ENCODE results near the gene TMEM63B. TPM values are rescaled to one million over a fixed set of nuclear protein-coding genes. Genes with fewer than 3 reads are reported as not detected.

Gene TMEM63B
- total and polyA plus RNA-seq, 2 of the 8 experiments (the other 6 are each of a cell fraction or from before 2014, with no cell fraction given) = 61.1 to 96.8 TPM

- Histone ChIP-seq H4K91ac (replicated peaks; ENCODE audit: insufficient read length, low read length) (no peak overlapping the region), H2BK120ac (replicated peaks; ENCODE audit: low read depth, low read length) (no peak overlapping the region), H3K4me1 (replicated peaks in 1 of 4; ENCODE audit: control insufficient read depth in 3 of 4, insufficient read depth in 4 of 4, low read length in 3 of 4) (no peaks in the 10 kb centered on the region), H3K56ac (replicated peaks; ENCODE audit: insufficient read length, low read depth, low read length) (no peak overlapping the region), H3K4me3 (ENCODE audit: extremely low read depth in 1 of 4, insufficient read depth in 2 of 4, low read depth in 3 of 4, low read length in 4 of 4) (no peak overlapping the region), H3K14ac (ENCODE audit: insufficient read length) (no peak overlapping the region), H4K5ac (ENCODE audit: insufficient read length, low read depth, low read length) (no peak overlapping the region), H3K36me3 (ENCODE audit: control insufficient read depth in 2 of 4, insufficient read depth in 4 of 4, low read length in 3 of 4) (peaks cover 0 to 10% (median 0%) of the 10 kb centered on the region in 4 experiments; a peak in 3 of 8 replicates), H4K20me1 (replicated peaks in 1 of 2; ENCODE audit: control insufficient read depth in 1 of 2, insufficient read depth in 2 of 2, low read length in 2 of 2) (peaks cover 2 to 16% of the 10 kb centered on the region in 2 experiments), H3K18ac (ENCODE audit: extremely low read depth, low read length) (no peak overlapping the region), H3K23me2 (ENCODE audit: low read depth, low read length) (no peaks in the 10 kb centered on the region), H4K8ac (ENCODE audit: extremely low read depth, insufficient read depth, low read length) (no peak overlapping the region; the same call in 1 of the 2 replicates), H3K9me3 (ENCODE audit: insufficient read depth in 2 of 2, low read depth in 1 of 2, low read length in 1 of 2) (no peaks in the 10 kb centered on the region), H3K23ac (ENCODE audit: insufficient read length) (no peak overlapping the region), H2BK5ac (ENCODE audit: low read depth, low read length) (no peak overlapping the region), H2BK12ac (ENCODE audit: low read depth, low read length) (no peak overlapping the region), H3K4ac (replicated peaks; ENCODE audit: insufficient read length, low read depth, low read length) (no peak overlapping the region), H3K9ac (replicated peaks in 1 of 4; ENCODE audit: extremely low read depth in 1 of 4, low read depth in 3 of 4, low read length in 3 of 4) (no peak overlapping the region), H3K27me3 (replicated peaks in 1 of 4; ENCODE audit: control insufficient read depth in 3 of 4, extremely low read depth in 1 of 4, insufficient read depth in 3 of 4, low read length in 3 of 4) (no peaks in the 10 kb centered on the region), H2AK5ac (ENCODE audit: low read depth, low read length) (no peak overlapping the region), H3K79me1 (ENCODE audit: low read depth, low read length) (no peaks in the 10 kb centered on the region; the same call in 1 of the 2 replicates), H2BK15ac (ENCODE audit: low read length) (no peak overlapping the region), H3K4me2 (ENCODE audit: insufficient read depth in 1 of 2, low read depth in 2 of 2, low read length in 2 of 2) (no peak overlapping the region), H3K79me2 (ENCODE audit: control insufficient read depth in 1 of 2, insufficient read depth in 2 of 2, low read length in 2 of 2) (no peaks in the 10 kb centered on the region), H3K27ac (ENCODE audit: low read depth, low read length) (no peak overlapping the region), H2BK20ac (ENCODE audit: low read length) (no peak overlapping the region), H2AFZ (ENCODE audit: low read length) (no peak overlapping the region)
- DNase-seq (ENCODE audit: low read depth in 1 of 2, low spot score in 2 of 2) (no peak), FAIRE-seq (no peak)
- TF ChIP-seq NRF1 (IDR thresholded peaks at IDR 0.05; ENCODE audit: low read depth, low read length) (no peak), BRCA1 (IDR thresholded peaks at IDR 0.05; ENCODE audit: low read depth, low read length) (no peak), CREB1 (IDR thresholded peaks at IDR 0.05) (no peak), JUND (IDR thresholded peaks at IDR 0.05; ENCODE audit: low read length) (no peak), CTBP2 (IDR thresholded peaks at IDR 0.05; ENCODE audit: borderline replicate concordance, insufficient read depth, insufficient read length, low read length) (no peak), CHD2 (IDR thresholded peaks at IDR 0.05; ENCODE audit: low read length) (no peak), RNF2 (IDR thresholded peaks at IDR 0.05; ENCODE audit: borderline replicate concordance, low read depth, low read length, missing control alignments, poor library complexity, severe bottlenecking) (no peak)
- ChIA-PET CTCF (ENCODE audit: partially characterized antibody) (interaction anchor here (0.8 to 10.8 kb wide), 12 partner anchors 21 to 161 kb away, joined by 3 to 255 read pairs (median 6); no protein-coding TSS in a partner anchor), POLR2A (ENCODE audit: partially characterized antibody) (interaction anchor here (0.6 to 1.7 kb wide), 6 partner anchors 11 to 160 kb away, joined by 3 to 6 read pairs (median 3); no protein-coding TSS in a partner anchor)
- 87% methylated on average over 10 of the region's 10 CpGs; no CpG with 5 or more reads in 1 of the 2 experiments for WGBS, 2 experiments (ENCODE audit: extremely low coverage in 1 of 2, insufficient coverage in 1 of 2, insufficient read length in 1 of 2, insufficient replicate concordance in 2 of 2, low coverage in 1 of 2, low lambda C conversion rate in 2 of 2, missing lambda C conversion rate in 1 of 2)
Measured at GRCh38 chr6:44094403-44095242, 32.7 kb upstream of the TMEM63B start.

Measured in H1 (cell line).